Activated naive CD4-positive, alpha-beta T cell treated with anti-CD3 and anti-CD28 coated beads, Interleukin-2, amount 50 U/mL, for 72 hours (primary cell): Measurements from ENCODE around the gene SYNGR2. TPM values are rescaled to one million over a fixed set of nuclear protein-coding genes. Genes with fewer than 3 reads are reported as not detected.
A peak's percentile ranks its signal among the peaks of the same experiment; 100 is the strongest.

Experiments
- ATAC-seq, 2 donors: fragments of 150-1000 bp; cut with Tn5 transposase; 2 replicates each; pipeline ENCODE4 v1.10.0; 2021; ENCODE audit warnings: mild to moderate bottlenecking in 2 of 2, moderate library complexity in 2 of 2
- DNase-seq, 2 donors: peaks; one replicate each; pipeline ENCODE4 v3.0.0; 2021 to 2022; ENCODE audit warnings: low spot score in 2 of 2
- H3K27ac Mint-ChIP-seq, 2 donors: one replicate each; pipeline ENCODE4 v1.8.0; 2022; ENCODE audit warnings: mild to moderate bottlenecking in 2 of 2, mixed read lengths in 2 of 2
- H3K36me3 Mint-ChIP-seq, 2 donors: one replicate each; pipeline ENCODE4 v1.8.0; 2022; ENCODE audit warnings: mixed read lengths in 2 of 2
- H3K9me3 Mint-ChIP-seq, 2 donors: one replicate each; pipeline ENCODE4 v1.8.0; 2022; ENCODE audit warnings: mixed read lengths in 2 of 2
- total RNA-seq, 2 donors: library from RNA; stranded (reverse); gene quantifications; one replicate each; pipeline ENCODE4 v1.2.3, GENCODE V29; 2022

Gene SYNGR2
- total RNA-seq, 2 donors from 2014 or later = 84.0 to 92.7 TPM

DNA sequence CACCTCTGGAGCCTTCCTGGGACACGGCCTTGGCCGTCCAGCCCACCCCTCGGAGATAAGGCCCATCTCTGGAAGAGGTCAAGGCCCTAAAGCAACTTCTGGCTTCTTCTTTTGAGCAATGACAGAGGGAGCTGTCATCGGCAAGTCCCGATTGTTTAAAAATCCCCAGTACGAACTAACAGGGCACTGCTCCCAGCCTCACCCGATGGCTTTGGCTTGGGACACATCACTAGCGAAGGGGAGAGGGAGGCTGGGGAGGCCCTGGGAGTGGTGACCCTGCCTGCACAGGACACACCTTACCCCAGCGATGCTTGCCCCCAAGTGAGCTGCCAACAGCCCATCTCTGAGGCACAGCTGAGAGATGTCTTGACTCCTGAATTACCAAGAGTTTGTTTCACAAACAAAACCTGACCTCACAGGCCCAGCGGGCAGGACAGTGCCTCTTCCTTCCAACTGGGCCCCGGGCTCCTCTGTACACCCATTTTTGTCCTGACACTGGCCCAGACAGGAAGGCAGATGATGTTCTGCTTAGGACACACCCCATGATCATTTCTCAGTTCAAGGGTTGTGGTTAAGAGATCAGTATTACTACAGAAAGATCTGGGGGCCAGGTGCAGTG lies 4.8 kb downstream of the SYNGR2 start:
- no peaks in the 10 kb centered on the region for H3K9me3 Mint-ChIP-seq
- no peak for DNase-seq

DNA sequence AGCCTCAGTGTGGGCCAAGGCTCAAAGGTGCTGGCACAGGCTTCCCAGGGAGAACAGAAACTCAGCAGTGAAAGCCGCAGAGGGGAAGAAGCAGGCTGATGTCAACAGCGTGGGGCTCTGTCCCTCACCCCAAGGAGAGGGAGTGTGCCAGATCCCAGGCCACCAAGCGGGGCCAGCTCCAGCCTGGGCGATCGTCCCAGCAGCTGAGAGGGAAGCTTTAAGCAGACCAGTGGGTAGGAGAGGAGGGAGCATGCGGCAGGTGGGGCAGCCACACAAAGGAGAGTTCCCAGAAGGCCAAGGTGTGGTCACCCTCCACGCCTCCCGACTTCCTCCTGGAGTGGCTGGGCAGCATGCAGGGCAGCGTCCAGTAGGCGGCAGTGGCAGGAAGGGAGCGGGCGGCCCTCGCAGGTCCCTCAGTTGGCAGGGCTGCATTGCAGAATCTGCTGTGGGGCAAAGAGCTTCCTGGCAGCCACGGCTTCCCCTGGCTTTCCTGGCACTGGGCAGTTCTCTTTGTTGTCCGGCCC lies 6.0 kb downstream of the SYNGR2 start:
- Mint-ChIP-seq H3K36me3 (peaks cover 19 to 31% of the 10 kb centered on the region in 2 donors), H3K9me3 (no peaks in the 10 kb centered on the region), H3K27ac (peak overlapping the region; percentile 83 to 95)
- DNase-seq (no peak), ATAC-seq (no peak)

More for the DNA sequence above, 4.8 kb downstream of the SYNGR2 start:
- H3K27ac Mint-ChIP-seq = peak overlapping the region; percentile 83 to 95
- H3K36me3 Mint-ChIP-seq = peaks cover 7 to 19% of the 10 kb centered on the region in 2 donors
- peak; percentile 39 to 51 for ATAC-seq

DNA sequence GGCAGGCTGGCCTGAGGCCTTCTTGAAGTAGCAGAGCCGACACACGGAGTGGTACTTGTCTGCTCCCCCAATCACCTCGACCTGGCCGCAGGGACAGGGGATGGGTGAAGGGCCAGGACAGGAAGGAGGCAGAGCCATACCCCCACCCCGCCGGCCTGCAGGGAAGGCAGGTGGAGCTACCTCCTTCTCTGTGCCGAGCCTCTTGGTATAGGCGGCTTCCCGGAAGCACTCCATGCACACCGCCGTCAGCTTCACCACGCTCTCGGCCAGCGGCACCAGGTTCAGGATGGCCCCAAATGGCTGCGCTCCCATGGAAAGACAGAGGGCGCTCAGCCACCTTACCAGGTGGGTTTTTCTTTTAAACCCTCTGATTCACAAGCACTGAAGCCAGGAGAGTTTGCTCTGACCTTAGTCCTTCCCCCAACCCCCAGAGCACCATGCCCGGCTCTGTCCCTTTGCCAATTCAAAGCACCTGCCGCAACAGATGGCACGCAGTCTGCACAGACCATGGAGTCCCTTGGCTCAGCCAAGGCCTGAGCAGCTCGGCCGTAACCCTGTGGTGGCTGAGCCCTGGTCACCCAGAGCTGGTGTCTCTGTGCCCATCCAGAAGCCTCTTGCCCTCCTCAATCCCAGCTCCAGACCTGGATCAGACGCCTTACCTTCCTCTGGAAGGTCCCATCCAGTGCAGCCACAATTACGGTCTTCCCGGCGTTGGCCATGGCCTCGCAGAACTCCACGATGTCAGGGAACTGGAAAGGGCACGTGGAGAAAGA lies 6.7 kb downstream of the SYNGR2 start:
- peak overlapping the region; percentile 65 to 83 for H3K27ac Mint-ChIP-seq
- DNase-seq (no peak), ATAC-seq (no peak)
- no peaks in the 10 kb centered on the region for H3K9me3 Mint-ChIP-seq
- H3K36me3 Mint-ChIP-seq = peaks cover 20 to 36% of the 10 kb centered on the region in 2 donors

DNA sequence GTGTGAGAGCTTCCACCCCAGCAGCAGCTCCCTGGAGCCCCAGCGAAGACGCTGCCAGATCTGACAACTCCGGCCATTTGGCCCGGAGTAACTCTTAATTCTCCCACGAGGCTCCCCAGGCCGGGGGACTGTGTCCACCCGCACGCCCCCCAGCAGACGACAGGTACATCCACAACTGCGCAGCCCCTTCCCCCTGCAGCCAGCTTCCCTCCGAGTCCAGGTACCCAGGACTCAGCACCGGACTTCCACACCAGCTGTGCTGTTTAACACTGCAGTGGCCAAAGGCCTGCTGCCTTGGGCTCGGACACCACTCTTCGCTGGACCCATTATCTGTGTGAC lies 7.2 kb downstream of the SYNGR2 start:
- peak overlapping the region; percentile 74 to 85 for H3K27ac Mint-ChIP-seq
- peaks cover 25 to 42% of the 10 kb centered on the region in 2 donors for H3K36me3 Mint-ChIP-seq
- no peak for ATAC-seq
- DNase-seq = no peak
- H3K9me3 Mint-ChIP-seq = no peaks in the 10 kb centered on the region

DNA sequence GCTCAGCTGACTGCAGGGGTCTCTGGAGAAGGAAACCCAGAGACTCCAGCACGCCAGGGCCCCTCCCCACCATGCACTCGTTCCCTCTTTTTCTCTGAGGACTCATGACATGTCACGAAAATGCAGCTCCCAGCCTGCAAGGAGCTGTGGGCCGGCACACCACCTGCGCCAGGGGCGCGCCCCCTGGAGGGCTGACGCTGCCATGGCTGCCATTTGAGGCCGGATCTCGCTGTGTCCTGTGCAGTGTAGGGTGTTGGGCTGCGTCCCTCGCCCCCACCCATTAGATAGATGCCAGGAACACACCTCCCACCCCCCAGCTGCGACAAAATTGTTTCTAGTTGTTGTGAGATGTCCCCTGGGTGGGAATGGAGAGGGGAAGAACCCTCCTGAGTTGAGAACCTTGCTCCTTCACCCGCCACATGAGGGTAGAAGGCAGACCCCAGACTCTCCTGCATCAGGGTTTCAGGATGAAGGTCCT lies 8.2 kb downstream of the SYNGR2 start:
- peaks cover 31 to 49% of the 10 kb centered on the region in 2 donors for H3K36me3 Mint-ChIP-seq
- H3K9me3 Mint-ChIP-seq = no peaks in the 10 kb centered on the region
- peak overlapping the region in 1 of 2 donors; percentile 52 for H3K27ac Mint-ChIP-seq
- ATAC-seq = peak; percentile 60 to 71
- DNase-seq = peak; percentile 78 to 83

DNA sequence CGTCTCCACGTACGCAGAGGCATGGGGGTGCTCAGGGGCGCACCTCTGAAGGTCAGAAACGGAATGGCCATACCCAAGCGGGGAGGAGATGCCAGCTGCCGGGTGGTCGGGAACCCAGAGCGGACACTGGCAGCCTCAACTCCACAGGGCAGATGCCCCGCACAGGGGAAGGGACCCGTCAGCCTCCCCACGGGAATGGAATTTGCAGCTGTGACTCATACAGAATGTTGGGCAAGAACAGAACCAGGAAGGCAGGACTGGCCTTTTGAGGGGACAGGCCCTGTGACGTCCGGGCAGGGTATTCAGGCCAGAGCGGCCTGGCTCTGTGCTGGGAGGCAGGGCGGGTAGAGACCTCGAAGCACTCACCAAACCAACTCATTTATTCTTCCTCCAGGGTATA lies 11.0 kb downstream of the SYNGR2 start:
- Mint-ChIP-seq H3K36me3 (peaks cover 39 to 53% of the 10 kb centered on the region in 2 donors), H3K27ac (peak overlapping the region in 1 of 2 donors; percentile 44), H3K9me3 (no peaks in the 10 kb centered on the region)
- ATAC-seq (peak in 1 of 2 donors; percentile 59), DNase-seq (no peak)

DNA sequence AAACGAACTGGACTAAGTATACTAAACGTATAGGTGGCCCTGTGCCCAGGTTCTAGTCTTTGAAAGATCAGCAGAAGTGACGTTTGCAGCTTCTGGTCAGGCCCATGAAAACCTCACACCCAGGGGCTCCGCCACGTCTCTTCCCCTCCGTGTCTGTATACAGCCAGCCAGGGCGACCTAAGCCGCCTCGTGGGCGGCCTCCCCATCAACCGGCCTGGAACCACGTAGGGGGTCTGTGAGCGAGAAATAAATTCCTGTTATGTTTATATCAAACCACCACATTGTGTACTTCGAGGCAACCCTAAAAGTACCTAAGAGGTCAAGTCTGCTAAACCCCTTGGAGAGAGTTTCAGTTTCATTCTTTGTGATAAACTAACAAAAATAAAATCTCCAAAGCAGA lies 11.7 kb downstream of the SYNGR2 start:
- Mint-ChIP-seq H3K9me3 (no peaks in the 10 kb centered on the region), H3K36me3 (peaks cover 46 to 60% of the 10 kb centered on the region in 2 donors), H3K27ac (no peak overlapping the region)
- ATAC-seq (no peak), DNase-seq (no peak)

DNA sequence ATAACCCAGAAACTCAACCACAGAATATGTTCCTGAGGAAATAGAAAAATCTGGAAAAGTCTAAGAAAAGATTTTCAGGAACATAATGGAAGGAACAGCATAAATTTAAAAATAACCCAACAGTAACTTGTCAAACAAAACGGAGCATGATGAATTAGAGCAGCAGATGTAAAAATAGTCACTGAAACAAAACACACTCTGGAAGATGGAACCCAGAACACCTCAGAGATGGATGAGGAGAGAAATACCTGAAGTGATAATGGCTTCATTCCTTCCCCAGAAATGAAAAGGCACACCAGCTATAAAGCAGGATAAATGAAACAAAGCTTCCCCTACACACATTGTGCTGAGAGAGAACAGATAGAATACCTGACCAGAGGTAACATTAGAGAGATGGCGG lies 12.1 kb downstream of the SYNGR2 start:
- H3K36me3 Mint-ChIP-seq = peaks cover 48 to 62% of the 10 kb centered on the region in 2 donors
- ATAC-seq = no peak
- no peak for DNase-seq
- H3K27ac Mint-ChIP-seq = peak overlapping the region in 1 of 2 donors; percentile 3
- no peaks in the 10 kb centered on the region for H3K9me3 Mint-ChIP-seq

DNA sequence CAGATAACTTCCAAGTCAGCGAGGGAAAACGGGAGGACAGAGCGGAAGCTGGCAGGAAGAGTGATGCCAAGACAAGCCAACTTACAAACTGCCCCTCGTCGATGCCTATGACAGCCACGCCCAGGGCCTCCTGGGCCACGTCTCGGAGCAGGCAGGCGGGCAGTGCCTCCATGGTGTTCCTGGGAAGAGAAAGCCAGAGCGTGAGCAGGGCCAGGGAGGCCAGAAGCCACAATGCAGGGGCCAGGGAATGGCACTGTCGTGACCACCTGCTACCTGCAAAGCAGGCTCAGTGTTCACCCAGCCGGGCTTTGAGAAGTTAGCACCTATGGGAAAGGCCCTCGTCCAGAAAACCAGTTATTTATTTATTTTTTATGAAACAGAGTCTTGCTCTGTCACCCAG lies 14.1 kb downstream of the SYNGR2 start:
- peaks cover 48 to 62% of the 10 kb centered on the region in 2 donors for H3K36me3 Mint-ChIP-seq
- no peaks in the 10 kb centered on the region for H3K9me3 Mint-ChIP-seq
- H3K27ac Mint-ChIP-seq = no peak overlapping the region
- ATAC-seq (no peak), DNase-seq (no peak)

DNA sequence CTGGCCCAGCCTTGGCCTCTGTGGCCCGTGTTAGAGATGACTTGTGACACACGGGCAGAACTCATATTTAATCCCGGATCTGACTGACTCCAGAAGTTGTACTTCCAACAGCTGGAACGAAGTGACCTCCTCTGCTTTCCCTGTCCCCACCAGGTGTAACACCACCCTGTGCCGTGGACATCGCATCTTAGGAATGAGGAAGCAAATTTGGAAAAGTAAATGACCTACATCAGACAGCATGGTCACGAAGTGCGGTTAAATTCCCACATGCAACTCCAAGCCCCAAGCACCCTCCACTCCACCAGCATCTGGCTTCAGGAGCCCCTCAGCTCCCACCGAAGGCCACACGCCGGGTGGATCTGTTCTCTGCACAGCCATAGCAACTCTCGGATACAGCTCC lies 15.5 kb downstream of the SYNGR2 start:
- Mint-ChIP-seq H3K9me3 (no peaks in the 10 kb centered on the region), H3K36me3 (peaks cover 41 to 59% of the 10 kb centered on the region in 2 donors), H3K27ac (peak overlapping the region in 1 of 2 donors; percentile 44)
- DNase-seq = no peak
- no peak for ATAC-seq

DNA sequence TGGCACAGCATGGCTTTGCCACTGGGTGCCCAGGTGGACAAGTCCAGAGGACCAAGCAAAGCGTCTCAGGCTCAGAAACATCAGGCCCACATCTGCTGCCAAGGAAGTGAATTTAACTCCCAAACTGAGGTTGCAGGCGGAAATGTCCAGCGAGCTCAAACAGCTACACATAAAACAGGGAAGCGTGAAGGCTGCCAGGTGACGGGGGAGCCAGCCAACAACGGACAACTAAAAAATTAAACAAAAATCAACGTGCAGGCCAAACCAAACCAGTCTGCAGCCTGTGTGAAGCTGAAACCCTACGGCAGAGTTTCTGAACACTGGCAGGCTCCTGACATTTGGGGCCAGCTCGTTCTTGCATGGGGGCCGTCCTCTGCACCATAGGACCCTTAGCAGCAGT lies 16.0 kb downstream of the SYNGR2 start:
- peaks cover 37 to 54% of the 10 kb centered on the region in 2 donors for H3K36me3 Mint-ChIP-seq
- DNase-seq (no peak), ATAC-seq (no peak)
- H3K27ac Mint-ChIP-seq = peak overlapping the region in 1 of 2 donors; percentile 57
- no peaks in the 10 kb centered on the region for H3K9me3 Mint-ChIP-seq

DNA sequence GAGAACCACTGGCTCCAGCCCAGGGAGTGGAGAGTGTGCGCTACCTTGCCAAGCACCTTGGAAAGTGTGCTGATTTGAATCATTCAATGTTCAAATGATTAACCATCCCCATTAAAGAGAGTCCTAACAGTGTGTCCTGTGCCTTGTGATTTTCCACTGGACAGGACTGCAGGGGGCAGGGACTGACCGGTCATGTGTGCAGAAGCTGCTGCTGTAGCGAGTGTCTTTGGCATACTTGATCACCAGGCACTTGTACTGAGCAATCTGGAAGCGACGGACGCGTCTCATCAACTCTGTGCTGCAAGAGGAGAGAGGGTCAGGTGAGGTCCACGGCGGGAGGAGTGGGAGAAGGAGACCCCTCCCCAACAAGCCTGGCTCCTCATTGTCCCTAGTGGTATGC lies 16.5 kb downstream of the SYNGR2 start:
- DNase-seq (no peak), ATAC-seq (no peak)
- Mint-ChIP-seq H3K27ac (peak overlapping the region in 1 of 2 donors; percentile 9), H3K36me3 (peaks cover 35 to 49% of the 10 kb centered on the region in 2 donors), H3K9me3 (no peaks in the 10 kb centered on the region)

DNA sequence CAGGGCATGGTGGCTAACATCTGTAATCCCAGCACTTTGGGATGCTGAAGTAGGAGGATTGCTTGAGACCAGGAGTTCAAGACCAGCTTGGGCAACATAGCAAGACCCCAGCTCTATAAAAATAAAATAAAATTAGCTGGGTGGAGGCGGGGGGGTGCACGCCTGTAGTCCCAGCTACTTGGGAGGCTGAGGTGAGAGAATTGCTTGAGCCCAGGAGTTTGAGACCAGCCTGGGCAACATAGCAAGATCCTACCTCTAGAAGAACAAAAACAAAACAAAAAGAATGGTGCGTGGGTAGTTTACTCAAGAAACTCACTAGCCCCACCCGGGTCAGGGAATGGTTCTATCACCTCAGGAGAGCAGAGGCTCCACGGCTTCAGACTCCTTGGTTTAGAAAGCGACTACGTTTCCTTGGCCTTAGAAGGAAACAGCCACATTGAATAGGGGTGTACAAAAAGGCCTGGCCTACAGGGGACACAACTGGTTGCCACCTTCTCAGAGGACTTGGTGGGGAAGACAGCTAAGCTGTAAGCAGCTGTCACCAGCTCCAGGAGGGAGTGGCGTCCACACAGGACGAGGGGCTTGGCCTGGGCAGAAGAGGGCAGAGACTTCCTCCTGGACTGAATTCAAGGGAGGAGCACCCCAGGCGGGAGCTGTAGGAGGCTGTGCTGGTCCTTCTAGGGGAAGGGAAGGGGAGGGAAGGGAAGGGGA lies 17.8 kb downstream of the SYNGR2 start:
- ATAC-seq = peak in 1 of 2 donors; percentile 1
- Mint-ChIP-seq H3K9me3 (no peaks in the 10 kb centered on the region), H3K36me3 (peaks cover 34 to 50% of the 10 kb centered on the region in 2 donors), H3K27ac (peak overlapping the region; percentile 86 to 93)
- DNase-seq = no peak

DNA sequence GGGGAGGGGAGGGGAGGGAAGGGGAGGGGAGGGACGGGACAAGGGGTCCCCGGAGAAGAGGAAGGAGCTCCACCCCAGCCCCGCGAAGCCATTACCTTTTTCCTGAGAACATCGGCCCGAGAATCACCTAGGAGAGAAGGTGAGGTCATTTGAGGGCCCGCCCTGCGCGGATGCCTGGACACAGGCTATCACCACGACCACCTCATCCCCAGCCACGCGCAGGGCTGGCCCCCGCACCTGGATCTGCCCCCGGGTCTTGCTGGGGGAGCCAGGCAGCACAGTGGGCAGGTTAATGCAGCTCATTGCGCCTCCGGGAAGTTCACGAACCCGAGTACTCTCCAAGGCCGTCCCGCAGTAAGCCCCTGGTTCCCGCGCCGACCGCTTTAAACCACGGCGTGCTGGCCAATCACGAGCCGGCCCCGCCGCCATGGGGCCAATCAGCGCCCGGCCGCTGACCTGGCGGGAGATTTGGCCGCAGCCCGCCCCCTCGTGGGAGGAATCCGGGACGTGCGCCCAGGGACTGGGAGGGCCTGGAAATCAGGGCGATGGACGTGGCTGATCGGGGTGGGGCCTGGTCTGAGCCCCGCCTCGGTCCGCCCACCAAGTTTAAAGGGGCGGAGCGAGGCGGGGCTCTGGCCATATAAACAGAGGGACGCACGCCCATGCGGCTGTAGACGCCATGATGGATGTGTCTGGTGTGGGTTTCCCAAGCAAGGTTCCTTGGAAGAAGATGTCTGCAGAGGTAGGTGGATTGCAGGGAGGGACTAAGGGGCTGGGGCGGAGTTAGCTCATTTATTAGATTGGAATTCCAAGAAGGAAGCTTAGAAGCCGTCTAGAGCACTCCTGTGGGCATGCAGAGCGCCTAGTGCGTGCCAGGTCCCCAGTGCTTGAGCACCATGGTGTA lies 18.6 kb downstream of the SYNGR2 start, which contains the start of the genes AFMID and TK1:
TSS of gene AFMID (plus strand) at position 671 of the 904 bp plus-strand sequence. CDS start at position 680, 9 bp downstream.
TSS of gene TK1 (minus strand) at position 361 of the 904 bp plus-strand sequence. CDS start at position 303, 58 bp downstream.
- peak; percentile 98 to 99 for DNase-seq
- peak; percentile 97 for ATAC-seq
- Mint-ChIP-seq H3K36me3 (peaks cover 28 to 44% of the 10 kb centered on the region in 2 donors), H3K9me3 (no peaks in the 10 kb centered on the region), H3K27ac (peak within 1 kb of the TSS; percentile 86 to 93)

DNA sequence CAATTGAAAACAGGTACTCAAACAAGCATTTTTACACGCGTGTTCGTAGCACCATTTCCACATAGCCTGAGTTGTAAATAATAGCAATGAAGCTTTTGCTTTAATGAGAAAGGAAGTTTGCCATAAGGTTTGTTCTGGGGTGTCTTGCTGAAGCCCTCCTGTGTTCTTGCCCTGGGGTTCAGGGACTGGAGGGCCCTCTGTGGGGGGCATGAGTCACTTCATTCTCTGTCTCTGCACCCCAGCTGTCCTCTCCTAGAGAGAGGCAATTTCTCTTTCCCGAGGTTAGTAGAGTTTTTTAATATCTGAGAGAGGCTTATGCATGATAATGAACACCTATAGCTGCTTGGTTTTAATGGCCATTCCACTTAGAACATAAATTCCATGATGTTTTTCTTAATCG lies 28.3 kb downstream of the SYNGR2 start:
- DNase-seq = no peak
- H3K36me3 Mint-ChIP-seq = peaks cover 0 to 12% of the 10 kb centered on the region in 2 donors
- no peak for ATAC-seq
- H3K9me3 Mint-ChIP-seq = no peaks in the 10 kb centered on the region
- H3K27ac Mint-ChIP-seq = no peak overlapping the region
